ENCODE measurements around the gene SYT13. TPM values are rescaled to one million over a fixed set of nuclear protein-coding genes. Genes with fewer than 3 reads are reported as not detected.

Gene SYT13
- total and polyA plus RNA-seq, 10 of the 15 experiments (the other 5 are each of a cell fraction or from before 2014, with no cell fraction given), result not detected

DNA sequence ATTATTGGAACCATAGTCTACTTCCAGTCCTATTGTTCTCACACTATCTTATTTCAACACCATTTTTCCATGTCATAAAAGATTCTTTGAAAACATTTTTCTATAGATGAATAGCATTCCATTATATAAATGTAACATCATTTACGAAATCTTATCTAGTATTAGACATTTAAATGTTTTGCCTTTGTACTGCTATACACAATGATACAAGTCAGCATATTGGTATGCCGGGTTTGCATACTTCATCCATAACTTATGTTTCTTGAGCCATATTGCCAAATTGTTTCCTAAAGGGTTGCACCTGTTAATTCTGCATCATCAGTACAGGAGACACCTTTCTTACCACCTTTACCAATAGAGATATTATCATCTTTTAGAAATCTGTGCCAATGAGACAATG lies 68.2 kb downstream of the SYT13 start:
- CTCF ChIA-PET, result interaction anchor here (0.6 kb wide), 1 partner anchor 15 kb away, joined by 3 read pairs; no protein-coding TSS in a partner anchor
- POLR2A ChIA-PET, result no interaction called here
- Histone ChIP-seq H3K36me3 (ENCODE audit: control insufficient read depth in 2 of 2, insufficient read depth in 2 of 2, low read length in 1 of 2) (no peaks in the 10 kb centered on the region), H3K79me2 (ENCODE audit: control insufficient read depth, insufficient read depth, low read length) (no peaks in the 10 kb centered on the region), H2AFZ (ENCODE audit: control insufficient read depth, low read depth, low read length) (no peak overlapping the region), H3K4me2 (ENCODE audit: control insufficient read depth, insufficient read depth) (no peak overlapping the region), H3K27ac (ENCODE audit: control insufficient read depth, insufficient read depth) (no peak overlapping the region), H3K9ac (ENCODE audit: control insufficient read depth, insufficient read depth, low read length) (no peak overlapping the region), H3K4me3 (no peak overlapping the region), H4K20me1 (ENCODE audit: control insufficient read depth, insufficient read depth) (no peaks in the 10 kb centered on the region), H3K27me3 (replicated peaks in 1 of 2; ENCODE audit: control insufficient read depth in 2 of 2, insufficient read depth in 2 of 2, low read length in 1 of 2) (no peaks in the 10 kb centered on the region), H3K4me1 (ENCODE audit: control insufficient read depth, insufficient read depth, low read length) (peaks cover 4% of the 10 kb centered on the region), H3K9me3 (replicated peaks; ENCODE audit: control insufficient read depth, insufficient read depth, low read length) (no peaks in the 10 kb centered on the region)
- 47% methylated on average over 2 of the region's 2 CpGs for WGBS (ENCODE audit: insufficient coverage, insufficient replicate concordance, low lambda C conversion rate, missing lambda C conversion rate)
- RAD21 ChIA-PET (ENCODE audit: unreplicated experiment), result no interaction called here
- no peak for DNase-seq (ENCODE audit: low read depth, low spot score)
- TF ChIP-seq STAT1 (conservative IDR thresholded peaks at IDR 0.05), result no peak
- no peak for TF ChIP-seq EED (IDR thresholded peaks at IDR 0.05; ENCODE audit: low read depth)
- TF ChIP-seq, protein P1, sequence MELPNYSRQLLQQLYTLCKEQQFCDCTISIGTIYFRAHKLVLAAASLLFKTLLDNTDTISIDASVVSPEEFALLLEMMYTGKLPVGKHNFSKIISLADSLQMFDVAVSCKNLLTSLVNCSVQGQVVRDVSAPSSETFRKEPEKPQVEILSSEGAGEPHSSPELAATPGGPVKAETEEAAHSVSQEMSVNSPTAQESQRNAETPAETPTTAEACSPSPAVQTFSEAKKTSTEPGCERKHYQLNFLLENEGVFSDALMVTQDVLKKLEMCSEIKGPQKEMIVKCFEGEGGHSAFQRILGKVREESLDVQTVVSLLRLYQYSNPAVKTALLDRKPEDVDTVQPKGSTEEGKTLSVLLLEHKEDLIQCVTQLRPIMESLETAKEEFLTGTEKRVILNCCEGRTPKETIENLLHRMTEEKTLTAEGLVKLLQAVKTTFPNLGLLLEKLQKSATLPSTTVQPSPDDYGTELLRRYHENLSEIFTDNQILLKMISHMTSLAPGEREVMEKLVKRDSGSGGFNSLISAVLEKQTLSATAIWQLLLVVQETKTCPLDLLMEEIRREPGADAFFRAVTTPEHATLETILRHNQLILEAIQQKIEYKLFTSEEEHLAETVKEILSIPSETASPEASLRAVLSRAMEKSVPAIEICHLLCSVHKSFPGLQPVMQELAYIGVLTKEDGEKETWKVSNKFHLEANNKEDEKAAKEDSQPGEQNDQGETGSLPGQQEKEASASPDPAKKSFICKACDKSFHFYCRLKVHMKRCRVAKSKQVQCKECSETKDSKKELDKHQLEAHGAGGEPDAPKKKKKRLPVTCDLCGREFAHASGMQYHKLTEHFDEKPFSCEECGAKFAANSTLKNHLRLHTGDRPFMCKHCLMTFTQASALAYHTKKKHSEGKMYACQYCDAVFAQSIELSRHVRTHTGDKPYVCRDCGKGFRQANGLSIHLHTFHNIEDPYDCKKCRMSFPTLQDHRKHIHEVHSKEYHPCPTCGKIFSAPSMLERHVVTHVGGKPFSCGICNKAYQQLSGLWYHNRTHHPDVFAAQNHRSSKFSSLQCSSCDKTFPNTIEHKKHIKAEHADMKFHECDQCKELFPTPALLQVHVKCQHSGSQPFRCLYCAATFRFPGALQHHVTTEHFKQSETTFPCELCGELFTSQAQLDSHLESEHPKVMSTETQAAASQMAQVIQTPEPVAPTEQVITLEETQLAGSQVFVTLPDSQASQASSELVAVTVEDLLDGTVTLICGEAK (IDR thresholded peaks at IDR 0.05; ENCODE audit: borderline replicate concordance), result no peak
- no peak for TF ChIP-seq ZNF24 (IDR thresholded peaks at IDR 0.05)
- no peak for TF ChIP-seq TAF1 (IDR thresholded peaks at IDR 0.05; ENCODE audit: borderline replicate concordance, low read depth, low read length)
- TF ChIP-seq YY1 (IDR thresholded peaks at IDR 0.05; ENCODE audit: low read depth, low read length), result no peak
- TF ChIP-seq, protein P2, sequence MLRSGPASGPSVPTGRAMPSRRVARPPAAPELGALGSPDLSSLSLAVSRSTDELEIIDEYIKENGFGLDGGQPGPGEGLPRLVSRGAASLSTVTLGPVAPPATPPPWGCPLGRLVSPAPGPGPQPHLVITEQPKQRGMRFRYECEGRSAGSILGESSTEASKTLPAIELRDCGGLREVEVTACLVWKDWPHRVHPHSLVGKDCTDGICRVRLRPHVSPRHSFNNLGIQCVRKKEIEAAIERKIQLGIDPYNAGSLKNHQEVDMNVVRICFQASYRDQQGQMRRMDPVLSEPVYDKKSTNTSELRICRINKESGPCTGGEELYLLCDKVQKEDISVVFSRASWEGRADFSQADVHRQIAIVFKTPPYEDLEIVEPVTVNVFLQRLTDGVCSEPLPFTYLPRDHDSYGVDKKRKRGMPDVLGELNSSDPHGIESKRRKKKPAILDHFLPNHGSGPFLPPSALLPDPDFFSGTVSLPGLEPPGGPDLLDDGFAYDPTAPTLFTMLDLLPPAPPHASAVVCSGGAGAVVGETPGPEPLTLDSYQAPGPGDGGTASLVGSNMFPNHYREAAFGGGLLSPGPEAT (IDR thresholded peaks at IDR 0.05; ENCODE audit: low read depth), result no peak
- TF ChIP-seq, protein P3, sequence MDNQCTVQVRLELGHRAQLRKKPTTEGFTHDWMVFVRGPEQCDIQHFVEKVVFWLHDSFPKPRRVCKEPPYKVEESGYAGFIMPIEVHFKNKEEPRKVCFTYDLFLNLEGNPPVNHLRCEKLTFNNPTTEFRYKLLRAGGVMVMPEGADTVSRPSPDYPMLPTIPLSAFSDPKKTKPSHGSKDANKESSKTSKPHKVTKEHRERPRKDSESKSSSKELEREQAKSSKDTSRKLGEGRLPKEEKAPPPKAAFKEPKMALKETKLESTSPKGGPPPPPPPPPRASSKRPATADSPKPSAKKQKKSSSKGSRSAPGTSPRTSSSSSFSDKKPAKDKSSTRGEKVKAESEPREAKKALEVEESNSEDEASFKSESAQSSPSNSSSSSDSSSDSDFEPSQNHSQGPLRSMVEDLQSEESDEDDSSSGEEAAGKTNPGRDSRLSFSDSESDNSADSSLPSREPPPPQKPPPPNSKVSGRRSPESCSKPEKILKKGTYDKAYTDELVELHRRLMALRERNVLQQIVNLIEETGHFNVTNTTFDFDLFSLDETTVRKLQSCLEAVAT (IDR thresholded peaks at IDR 0.05), result no peak
- no peak for TF ChIP-seq LARP7 (IDR thresholded peaks at IDR 0.05)
- no peak for TF ChIP-seq SPI1 (IDR thresholded peaks at IDR 0.05; ENCODE audit: borderline replicate concordance, insufficient read depth, low read depth, low read length)
- TF ChIP-seq CHD2 (IDR thresholded peaks at IDR 0.05; ENCODE audit: borderline replicate concordance, low read depth, low read length), result no peak
- no peak for TF ChIP-seq MTA2 (IDR thresholded peaks at IDR 0.05; ENCODE audit: low read depth)
- TF ChIP-seq, protein P4, sequence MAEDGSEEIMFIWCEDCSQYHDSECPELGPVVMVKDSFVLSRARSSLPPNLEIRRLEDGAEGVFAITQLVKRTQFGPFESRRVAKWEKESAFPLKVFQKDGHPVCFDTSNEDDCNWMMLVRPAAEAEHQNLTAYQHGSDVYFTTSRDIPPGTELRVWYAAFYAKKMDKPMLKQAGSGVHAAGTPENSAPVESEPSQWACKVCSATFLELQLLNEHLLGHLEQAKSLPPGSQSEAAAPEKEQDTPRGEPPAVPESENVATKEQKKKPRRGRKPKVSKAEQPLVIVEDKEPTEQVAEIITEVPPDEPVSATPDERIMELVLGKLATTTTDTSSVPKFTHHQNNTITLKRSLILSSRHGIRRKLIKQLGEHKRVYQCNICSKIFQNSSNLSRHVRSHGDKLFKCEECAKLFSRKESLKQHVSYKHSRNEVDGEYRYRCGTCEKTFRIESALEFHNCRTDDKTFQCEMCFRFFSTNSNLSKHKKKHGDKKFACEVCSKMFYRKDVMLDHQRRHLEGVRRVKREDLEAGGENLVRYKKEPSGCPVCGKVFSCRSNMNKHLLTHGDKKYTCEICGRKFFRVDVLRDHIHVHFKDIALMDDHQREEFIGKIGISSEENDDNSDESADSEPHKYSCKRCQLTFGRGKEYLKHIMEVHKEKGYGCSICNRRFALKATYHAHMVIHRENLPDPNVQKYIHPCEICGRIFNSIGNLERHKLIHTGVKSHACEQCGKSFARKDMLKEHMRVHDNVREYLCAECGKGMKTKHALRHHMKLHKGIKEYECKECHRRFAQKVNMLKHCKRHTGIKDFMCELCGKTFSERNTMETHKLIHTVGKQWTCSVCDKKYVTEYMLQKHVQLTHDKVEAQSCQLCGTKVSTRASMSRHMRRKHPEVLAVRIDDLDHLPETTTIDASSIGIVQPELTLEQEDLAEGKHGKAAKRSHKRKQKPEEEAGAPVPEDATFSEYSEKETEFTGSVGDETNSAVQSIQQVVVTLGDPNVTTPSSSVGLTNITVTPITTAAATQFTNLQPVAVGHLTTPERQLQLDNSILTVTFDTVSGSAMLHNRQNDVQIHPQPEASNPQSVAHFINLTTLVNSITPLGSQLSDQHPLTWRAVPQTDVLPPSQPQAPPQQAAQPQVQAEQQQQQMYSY (CRISPR knock-in tag; IDR thresholded peaks at IDR 0.05), result no peak
- no peak for TF ChIP-seq NR2C1 (IDR thresholded peaks at IDR 0.05)
- no peak for TF ChIP-seq HDAC6 (IDR thresholded peaks at IDR 0.05; ENCODE audit: unreplicated experiment)
- FAIRE-seq, result no peak
- in situ Hi-C loops (cut with MboI), result no loop called here
- ATAC-seq, result no peak
- BruUV-seq (replicated peaks), result no TSS peak
- SMC1A ChIA-PET (ENCODE audit: uncharacterized antibody, unreplicated experiment), result no interaction called here
- intact Hi-C loops (cut with micrococcal nuclease; ENCODE audit: unreplicated experiment), result no loop called here

Measured in GM12878 (cell line).